ENCODE results near the gene MRPL32.
A peak's percentile ranks its signal among the peaks of the same experiment; 100 is the strongest.

Gene MRPL32

GRCh38 chr7:42928754-42929153 lies 3.4 kb upstream of the MRPL32 start:
- DNase-seq: no peak

GRCh38 chr7:42929449-42929848 lies 2.7 kb upstream of the MRPL32 start:
- DNase-seq: no peak

- no peak for DNase-seq
Observed at GRCh38 chr7:42930889-42931288, 1.3 kb upstream of the MRPL32 start.

- DNase-seq: no peak
Observed at GRCh38 chr7:42931447-42931833, 736 bp upstream of the MRPL32 start.

GRCh38 chr7:42932811-42933591 lies 825 bp downstream of the MRPL32 start:
- DNase-seq: peak; percentile 45

- DNase-seq: no peak
Observed at GRCh38 chr7:42934291-42934690, 2.1 kb downstream of the MRPL32 start.

GRCh38 chr7:42935861-42936260 lies 3.7 kb downstream of the MRPL32 start:
- no peak for DNase-seq

- no peak for DNase-seq
Observed at GRCh38 chr7:42939457-42940240, 7.5 kb downstream of the MRPL32 start.

- peak; percentile 79 for DNase-seq
Observed at GRCh38 chr7:42940985-42941847, 9.0 kb downstream of the MRPL32 start.

GRCh38 chr7:42945821-42946626 lies 13.8 kb downstream of the MRPL32 start:
- DNase-seq: no peak

- DNase-seq: no peak
Observed at GRCh38 chr7:42946627-42946950, 14.4 kb downstream of the MRPL32 start.

- DNase-seq: peak; percentile 79
Observed at GRCh38 chr7:42947521-42947920, 15.3 kb downstream of the MRPL32 start.

GRCh38 chr7:42950417-42950816 lies 18.2 kb downstream of the MRPL32 start:
- DNase-seq: no peak

- no peak for DNase-seq
Observed at GRCh38 chr7:42952328-42952727, 20.2 kb downstream of the MRPL32 start.

GRCh38 chr7:42953994-42954393 lies 21.8 kb downstream of the MRPL32 start:
- DNase-seq: no peak

- no peak for DNase-seq
Observed at GRCh38 chr7:42956062-42956461, 23.9 kb downstream of the MRPL32 start.

GRCh38 chr7:42959549-42959948 lies 27.4 kb downstream of the MRPL32 start:
- no peak for DNase-seq

GRCh38 chr7:42960762-42961161 lies 28.6 kb downstream of the MRPL32 start:
- DNase-seq: no peak

- DNase-seq: no peak
Observed at GRCh38 chr7:42961170-42961569, 29.0 kb downstream of the MRPL32 start.

GRCh38 chr7:42964293-42964692 lies 32.1 kb downstream of the MRPL32 start:
- no peak for DNase-seq

GRCh38 chr7:42964849-42965805 lies 33.0 kb downstream of the MRPL32 start:
- DNase-seq: no peak
